HG02885 (cell line): ENCODE data around the gene ANK2.

Experiments used
- ATAC-seq: cut with Tn5 transposase; IDR thresholded peaks from one replicate; pipeline ENCODE4 v1.9.1; 2021; ENCODE audit warnings: mild to moderate bottlenecking; ENCODE audit not compliant: unreplicated experiment, poor library complexity

The ANK2 gene

DNA sequence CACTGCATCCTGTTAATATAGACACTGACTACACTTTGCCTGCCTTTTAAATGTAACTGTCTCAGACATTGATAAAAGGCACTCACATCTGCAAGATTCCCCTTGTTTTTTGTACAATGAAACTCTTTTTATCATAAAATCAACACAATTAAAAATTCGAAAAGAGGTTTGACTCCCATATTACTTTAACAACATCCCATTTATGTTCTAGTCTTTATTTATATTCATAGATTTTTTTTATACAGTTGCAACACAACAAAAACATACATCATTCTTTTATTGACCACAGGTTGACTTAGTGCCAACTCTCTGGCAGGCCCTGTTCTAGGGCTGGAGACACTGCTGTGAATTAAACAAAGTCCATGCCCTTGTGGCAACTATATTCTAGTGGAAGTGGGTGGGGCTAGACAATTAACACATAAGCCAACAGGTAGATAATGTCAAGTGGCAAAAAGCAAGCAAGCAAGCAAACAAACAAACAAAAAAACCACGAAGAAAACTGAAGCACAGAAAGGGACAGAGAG, 36.8 kb downstream of the ANK2 start:
- ATAC-seq, result no peak

DNA sequence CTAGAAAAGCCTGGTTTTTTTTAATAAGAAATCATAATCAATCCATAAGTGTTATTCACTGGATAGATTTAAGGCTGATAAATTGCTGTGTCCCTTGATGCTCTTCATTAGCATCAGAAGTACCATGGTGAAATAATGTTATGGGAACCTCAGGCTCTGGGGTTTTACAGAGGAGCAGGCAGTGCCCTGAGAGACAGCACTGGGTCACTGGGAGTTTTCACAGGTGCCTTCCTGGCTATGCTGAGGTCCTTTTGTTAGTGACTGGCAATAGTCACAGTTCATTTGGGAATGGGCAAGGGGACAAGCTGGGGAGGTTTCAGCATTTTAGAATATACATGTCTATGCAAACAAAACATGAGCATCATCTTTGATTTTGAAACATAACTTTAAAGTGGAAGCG, 38.6 kb downstream of the ANK2 start:
- ATAC-seq, result no peak

DNA sequence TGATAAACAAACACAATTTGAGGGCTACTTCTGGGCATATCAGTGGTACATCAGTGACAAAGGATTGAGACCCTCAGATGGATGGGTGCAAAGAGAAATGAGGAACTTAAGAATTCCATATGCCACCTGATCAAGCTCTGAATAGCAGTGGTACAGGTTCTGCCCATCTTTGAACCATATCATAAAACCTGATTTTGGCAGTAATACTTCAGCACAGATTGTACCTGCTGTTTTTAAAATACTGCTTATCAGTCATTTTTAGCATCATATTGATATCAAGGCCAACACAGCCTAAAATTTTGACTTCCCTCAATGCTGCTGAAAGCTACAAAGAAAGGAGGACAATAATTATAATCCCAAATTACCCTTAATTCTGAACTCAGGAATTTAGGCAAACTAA, 41.5 kb downstream of the ANK2 start:
- no peak for ATAC-seq

DNA sequence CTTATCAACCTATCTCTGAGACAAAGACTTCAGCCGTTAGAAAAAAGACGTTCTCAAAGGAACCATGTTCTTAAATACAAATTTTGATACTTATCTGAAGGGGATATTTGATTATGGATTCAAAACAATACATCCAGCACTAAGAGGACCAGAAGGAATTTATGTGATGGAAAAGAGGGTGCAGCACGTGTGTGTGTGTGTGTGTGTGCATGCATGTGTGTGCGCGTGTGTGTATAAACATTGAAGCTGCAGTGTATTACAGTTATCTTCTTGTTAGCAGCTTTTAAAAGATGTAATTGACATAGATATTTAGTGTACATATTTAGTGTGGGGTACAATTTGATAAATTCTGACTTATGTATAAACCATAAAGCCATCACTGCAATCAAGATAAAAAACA, 44.9 kb downstream of the ANK2 start:
- no peak for ATAC-seq

DNA sequence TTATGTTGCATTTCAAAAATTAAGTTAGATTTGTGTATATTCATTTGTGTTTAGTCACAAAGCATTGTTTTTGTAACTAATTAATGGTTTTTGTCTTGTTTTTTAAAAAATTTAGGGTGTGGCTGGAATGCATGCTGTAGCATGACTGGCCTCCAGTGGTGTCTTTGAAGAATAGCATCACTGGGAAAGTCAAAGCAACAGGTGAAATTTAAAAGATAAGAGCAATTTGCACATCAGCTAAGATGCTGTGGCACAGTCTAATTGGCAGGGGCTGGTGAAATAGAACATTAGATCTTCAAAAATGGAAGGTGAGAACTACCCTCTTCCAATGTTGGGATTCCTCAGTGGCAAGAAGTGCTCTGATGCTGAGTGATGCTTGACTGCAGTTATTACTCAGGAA, 45.3 kb downstream of the ANK2 start:
- ATAC-seq, result no peak

DNA sequence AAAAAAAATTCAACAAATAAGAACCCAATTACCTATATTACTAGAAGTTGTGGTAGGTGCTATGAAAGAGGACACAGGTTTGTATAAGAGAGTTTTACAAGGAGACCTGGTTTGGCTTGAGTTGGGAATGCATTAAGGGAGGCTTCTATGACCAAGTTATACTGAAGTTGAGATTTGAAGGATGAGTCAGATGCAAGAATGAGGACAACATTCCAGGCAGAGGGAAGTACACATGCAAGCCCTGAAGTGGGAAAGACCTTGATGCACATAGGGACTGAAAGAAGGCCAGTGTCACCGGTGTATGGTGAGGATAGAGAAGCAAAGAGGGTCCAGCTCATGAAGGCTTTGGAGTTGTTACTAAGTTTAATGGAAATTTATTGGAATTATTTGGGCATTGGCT, 52.2 kb downstream of the ANK2 start:
- no peak for ATAC-seq

DNA sequence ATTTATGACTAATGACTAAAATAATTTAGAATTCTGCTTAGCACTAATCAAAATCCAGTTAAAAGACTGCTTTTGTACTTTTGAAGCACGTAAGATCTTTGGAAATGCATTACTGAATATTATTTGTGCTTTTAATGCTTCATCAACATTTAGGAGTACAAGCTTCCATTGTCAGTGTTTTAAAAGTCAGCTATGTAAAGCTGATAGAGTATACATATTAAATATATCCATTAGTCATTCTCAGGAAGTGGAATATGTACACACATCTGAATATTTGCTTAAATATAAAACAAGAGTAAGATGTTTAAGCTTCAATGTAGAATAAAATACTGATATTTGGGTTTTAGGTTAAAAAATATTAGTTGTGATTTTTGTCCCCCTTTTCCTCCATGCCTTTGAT, 54.1 kb downstream of the ANK2 start:
- ATAC-seq, result no peak

DNA sequence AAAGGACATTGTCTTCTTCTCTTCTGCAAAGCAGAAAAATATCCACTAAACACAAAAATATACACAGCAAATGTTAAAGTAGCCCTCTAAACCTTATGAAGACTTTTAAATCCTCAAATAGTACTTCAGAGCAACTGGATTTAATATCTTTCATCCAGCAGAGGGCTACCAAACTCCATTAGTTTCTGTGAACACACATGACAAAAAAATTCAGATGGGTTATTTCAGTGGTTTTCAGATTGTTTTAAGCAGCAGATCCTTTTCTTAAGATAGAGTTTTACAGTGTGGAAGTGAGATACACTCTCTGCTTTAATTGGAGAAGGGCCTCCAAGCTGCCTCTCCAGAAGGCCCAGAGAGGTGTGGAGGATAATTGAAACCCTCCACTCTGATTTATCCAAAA, 56.7 kb downstream of the ANK2 start:
- no peak for ATAC-seq

DNA sequence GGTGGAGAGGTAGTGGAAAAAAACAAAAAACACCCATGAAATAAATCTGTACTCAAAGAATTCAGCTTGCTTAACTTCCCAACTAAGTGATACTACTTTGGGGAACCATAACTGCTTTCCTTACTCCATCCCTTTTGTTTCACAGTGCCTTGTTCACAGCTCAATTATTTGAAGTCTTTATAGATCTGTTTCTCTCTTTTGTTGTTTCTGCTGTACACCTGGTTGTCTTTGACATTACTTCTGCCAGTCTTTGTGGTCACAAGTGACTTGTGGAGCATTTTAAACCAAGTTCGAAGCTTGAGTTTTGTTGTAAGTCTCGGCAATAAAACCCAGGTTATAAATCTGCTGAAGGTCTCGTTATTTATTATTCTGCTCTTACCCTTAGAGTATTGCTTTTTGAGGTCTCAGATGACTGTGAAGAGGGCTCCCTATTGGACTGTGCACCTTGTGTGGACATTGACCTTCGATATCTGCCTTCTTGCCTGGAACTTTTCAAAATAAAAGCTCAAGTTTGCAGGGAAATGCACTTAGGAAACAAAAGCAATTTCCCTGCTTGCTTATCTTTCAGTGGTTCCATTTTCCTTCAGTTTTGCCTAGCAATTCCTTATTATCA, 59.8 kb downstream of the ANK2 start:
- no peak for ATAC-seq

DNA sequence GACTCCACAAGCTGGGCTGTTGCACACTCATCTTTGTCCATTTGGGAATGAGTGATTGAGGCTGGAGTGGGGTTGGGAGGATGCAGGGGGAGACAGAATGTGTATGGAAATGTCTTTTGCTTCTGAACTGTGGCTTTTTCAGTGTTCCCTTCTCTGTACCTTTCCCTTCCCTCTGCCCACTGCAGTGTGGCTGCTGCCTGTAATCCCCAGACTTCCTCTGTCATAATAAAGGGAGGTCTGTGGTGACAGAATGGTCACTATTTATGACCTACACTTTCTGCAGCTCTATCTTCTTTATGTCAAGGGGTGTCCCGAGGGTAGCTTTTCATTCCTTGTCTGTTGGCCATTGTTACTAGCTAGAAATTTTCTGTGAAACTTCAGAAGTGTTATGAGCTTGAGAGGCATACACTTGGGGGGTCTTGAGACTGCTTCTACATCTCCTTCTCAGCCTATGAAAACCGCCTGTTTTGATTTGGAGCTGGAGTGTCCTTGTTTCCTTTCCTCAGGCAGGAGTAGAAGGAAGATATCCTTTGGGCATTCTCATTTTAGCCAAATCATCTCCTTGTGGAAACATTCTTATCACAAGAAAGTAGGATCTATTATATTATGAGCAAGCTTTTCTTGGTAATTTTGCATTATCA, 63.0 kb downstream of the ANK2 start:
- no peak for ATAC-seq

DNA sequence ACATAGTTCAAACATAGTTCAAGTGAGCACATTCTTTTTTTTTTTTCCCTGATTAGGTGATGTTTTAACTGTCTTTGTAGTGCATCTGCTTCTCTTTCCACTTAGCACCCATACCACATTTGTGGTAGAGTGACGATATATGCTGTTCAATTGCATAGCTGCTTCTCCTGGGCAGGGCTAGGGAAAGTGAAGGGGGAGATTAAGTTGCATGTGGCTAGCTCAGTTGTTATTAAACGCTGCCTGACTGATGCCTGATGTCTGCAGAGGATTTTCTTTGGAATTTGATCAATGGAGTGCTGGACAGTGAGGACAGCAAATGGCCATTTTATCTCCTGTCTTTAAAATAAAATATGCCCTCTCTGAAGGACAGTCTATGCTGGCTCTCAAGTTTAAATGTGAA, 63.7 kb downstream of the ANK2 start:
- no peak for ATAC-seq

DNA sequence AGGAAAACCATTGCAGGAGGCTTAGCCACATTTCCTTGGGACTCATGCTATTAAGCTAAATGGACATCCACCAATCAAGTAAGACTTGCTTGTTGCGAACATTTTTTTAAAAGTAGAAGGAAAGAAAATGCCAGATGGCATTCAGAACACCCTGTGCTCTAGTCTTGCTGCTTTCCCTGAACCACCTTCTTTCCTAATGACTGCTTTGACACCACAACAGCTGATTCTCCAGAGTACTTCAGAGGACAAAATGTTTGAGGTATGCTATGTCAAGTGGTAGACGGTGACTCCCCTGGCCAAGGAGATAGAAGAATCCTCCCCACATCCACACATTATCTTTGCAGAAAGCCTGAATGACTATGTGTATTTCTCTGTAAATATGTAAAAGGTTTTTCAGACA, 65.4 kb downstream of the ANK2 start:
- no peak for ATAC-seq

DNA sequence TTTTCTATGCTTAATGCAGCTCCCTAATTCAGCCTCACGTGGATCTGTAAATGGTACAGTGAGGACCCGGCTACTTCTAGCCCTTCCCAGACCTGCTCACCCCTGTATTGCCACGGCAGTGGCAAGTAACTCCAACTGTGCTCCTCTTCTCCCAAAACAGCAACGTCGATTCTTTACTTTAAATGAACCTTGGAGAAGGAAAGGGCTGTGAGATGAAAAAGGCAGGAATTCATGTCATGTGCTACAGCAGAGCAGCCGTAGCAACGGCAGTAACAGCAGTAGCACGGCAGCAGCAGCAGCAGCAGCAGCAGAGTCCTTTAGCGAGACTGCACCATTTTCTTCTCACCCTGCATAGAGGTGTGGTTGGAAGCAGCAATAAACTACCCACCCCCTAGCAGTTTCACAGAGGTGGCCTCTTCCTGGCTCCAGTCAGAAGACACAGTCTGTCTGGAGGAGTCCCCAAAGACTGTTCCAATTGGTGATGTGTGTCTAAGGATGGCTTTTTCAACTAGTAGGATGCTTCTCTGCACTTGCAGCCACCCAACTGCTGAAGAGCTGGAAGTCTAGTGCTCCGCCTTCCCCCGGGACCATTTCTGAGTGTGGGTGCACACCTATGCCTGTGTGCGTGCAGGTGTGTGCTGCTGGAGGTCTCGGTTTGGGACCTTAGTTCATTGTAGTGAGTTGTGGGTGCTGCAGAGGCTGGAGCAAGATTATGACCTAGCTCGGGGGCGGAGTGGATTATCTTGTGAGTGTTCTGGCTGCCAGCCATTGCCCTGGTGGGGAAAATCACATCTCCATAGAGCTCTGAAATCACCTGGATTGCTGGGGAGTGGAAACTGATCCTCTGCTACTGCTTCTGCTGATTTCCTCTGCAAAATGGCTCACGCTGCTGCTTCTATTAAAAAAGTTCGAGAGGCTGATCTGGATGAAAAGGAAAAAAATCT, 67.2 kb downstream of the ANK2 start:
- ATAC-seq, result peak; percentile 37

DNA sequence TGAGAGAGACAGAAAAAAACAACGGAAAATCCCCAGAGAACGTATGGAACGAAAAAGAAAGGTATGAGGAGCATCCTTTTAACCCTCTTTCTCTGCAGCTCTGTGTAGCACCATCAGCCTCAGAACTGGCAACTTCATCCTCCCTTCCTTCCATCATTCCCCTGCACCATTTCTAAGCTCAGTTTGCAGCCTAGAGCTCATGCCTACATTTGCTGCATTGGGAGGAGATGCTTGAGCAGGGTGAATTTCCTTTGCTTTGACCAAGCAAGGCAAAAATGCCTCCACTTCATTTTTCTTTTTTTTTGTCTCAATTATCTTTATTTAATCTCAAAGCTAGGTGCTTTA, 67.9 kb downstream of the ANK2 start:
- ATAC-seq, result no peak

DNA sequence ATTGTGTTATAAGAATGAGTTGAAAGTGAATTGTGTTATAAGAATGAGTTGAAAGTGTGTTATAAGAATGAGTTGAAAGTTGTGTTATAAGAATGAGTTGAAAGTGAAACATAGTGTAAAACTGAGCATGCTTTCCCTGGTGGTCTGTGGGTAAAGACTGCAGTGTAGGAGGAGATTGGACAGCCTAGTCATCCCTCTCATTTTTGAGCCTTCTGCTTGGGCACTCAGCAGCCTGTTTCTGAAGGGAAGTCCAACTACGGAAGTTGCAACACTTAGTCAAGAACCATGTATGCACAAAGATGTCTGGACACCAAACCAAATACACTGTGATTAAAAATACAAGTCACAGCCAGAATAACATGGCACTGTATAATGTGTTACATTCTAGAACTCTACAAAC, 72.6 kb downstream of the ANK2 start:
- ATAC-seq, result peak; percentile 66

DNA sequence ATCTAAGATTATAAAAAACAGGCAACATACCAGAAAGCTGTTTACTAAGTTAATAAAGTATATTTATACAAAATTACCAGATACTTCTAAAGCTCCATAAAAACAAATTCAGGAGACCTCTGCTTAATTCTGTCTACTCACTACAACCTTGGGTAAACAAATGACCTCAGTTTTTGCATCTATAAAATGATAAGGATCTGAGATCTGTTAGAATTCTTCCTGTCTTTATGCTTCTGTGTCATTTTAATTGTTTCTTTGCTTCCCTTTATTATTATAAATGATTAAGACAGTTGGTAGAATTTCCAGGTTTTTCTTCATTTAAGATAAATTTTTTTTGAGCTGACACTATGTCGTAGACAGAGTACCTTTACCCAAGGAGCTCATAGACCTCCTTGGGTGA, 76.0 kb downstream of the ANK2 start:
- no peak for ATAC-seq

DNA sequence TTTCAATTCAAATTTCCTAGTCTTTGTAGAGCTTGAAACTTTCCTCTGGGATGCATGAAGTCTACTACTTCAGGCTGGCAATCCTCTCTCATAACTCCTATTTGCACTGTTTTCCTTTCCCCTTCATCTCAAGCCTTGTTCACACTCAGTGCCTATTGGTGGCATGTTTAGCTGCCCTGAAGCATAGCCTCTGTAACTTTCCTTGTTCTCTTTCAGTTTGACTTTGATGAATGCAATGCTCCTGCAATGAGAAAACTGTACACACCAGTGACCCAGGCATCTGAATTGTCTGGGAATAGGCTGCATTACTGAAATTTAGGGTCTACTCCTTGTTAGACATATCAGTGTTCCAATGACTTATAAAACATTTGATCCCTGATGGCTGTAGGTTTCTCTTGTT, 81.7 kb downstream of the ANK2 start:
- ATAC-seq, result no peak

DNA sequence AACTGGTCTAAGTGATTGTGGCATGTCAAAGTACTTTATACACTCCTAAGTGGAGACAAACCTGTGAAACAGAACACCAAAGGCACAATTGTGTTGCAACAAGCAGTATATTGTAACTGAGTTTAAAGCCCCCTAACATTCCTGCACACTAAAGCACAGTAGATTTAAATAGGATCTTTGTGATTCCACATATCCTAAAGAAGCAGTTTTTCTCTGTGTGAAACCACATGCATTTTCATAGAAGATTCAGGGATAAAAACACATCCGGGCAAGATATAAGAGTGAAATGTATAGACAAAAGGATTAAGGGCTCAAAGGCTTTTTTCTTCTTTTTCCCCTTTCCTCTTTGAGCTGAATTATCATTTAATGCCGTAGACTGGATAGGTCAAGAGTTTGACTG, 82.2 kb downstream of the ANK2 start:
- ATAC-seq, result no peak

DNA sequence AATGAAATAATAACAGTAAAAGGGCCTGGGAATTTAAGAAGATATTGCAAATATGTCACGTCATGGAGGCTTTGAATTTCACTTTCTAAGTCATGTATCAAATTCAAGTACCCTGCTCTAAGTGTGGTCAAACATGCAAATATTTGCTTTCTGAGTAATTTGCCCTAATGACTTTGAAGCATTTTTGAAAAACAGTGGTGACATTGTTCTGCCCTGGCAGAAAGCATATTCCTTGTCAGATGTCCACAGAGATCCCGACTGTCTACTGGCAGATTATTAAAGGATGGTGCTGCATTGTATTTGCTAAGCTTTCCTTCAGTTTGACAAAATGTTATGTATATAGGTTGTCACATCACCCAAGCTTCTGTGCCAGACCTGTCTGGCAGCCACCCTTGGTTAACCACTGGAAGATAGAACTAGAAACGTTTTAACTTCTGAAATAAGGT, 92.5 kb downstream of the ANK2 start:
- peak; percentile 52 for ATAC-seq

DNA sequence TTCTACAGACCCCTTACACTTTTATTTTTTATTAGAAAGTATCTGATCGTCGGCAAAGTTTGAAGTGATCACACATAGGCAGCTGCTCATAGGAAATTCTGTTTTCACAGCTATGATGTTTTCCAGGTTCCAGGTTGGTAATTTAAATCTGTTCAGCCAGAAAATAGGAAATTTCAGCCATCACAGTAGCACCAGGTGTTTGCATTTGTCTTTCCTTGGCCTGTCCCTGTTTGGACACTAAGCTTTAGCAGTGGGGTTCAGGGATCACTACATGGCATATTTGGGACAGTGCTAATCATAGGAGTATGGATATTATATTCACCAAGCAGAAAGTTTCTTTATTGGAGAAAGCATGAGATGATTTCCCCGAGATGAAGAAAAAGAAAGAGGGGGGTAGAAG, 92.9 kb downstream of the ANK2 start:
- no peak for ATAC-seq

DNA sequence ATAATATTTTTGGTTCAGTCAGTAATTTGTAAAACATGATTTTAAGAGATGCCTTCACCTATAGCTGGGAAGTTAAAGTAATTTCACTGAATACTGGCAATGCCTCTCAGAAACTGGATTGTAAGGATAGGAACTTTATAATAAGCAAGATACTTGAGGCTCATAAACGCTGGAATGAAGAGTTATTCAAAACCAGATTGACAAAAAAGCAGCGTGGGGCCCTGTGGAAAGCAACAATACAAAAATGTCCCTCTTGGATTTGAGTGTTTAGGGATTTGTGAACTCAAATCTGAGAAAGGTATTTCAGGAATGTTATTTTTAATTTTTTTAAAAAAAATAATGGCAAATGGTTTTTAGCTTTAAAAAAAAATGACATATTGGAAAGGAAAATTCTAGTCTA, 94.6 kb downstream of the ANK2 start:
- no peak for ATAC-seq
